K562 (cell line): ENCODE data around the gene PITRM1.

Source experiments
- CEBPB ChIP-seq: fragments of 450-650 bp; IDR thresholded peaks from 2 replicates; pipeline ENCODE4 v1.6.1; 2016; ENCODE audit warnings: missing genetic modification characterization, missing compliant biosample characterization
- MXI1 ChIP-seq: IDR thresholded peaks from 2 replicates; pipeline ENCODE4 v1.6.1; 2011; ENCODE audit warnings: low read depth, mild to moderate bottlenecking, improper control_type of control experiment, low read length
- MYNN ChIP-seq, 2 experiments: sonication (generic); formaldehyde crosslinking in 1 of 2; IDR thresholded peaks; 2 replicates each; pipeline versions ENCODE4 v1.5.0 to v1.6.1; 2016 to 2020; ENCODE audit warnings: antibody characterized with exemption in 1 of 2, missing genetic modification reagents in 1 of 2
- NCOA2 ChIP-seq, 2 experiments: fragments of 450-650 bp; IDR thresholded peaks; 2 replicates each; pipeline ENCODE4 v1.6.1; 2018; ENCODE audit warnings: mild to moderate bottlenecking in 2 of 2, moderate library complexity in 1 of 2; ENCODE audit not compliant: partially characterized antibody in 2 of 2
- SMARCA5 ChIP-seq: fragments of 450-650 bp; IDR thresholded peaks from 2 replicates; pipeline ENCODE4 v1.6.1; 2016
- TF ChIP-seq, protein P1 (sequence below): sonication (generic); formaldehyde crosslinking; IDR thresholded peaks from 2 replicates; pipeline ENCODE4 v1.8.1; 2023; ENCODE audit warnings: mild to moderate bottlenecking, missing genetic modification reagents, moderate library complexity
- TF ChIP-seq, protein P2 (sequence below): sonication (generic); formaldehyde crosslinking; IDR thresholded peaks from 2 replicates; pipeline ENCODE4 v1.8.1; 2023; ENCODE audit warnings: mild to moderate bottlenecking, missing genetic modification reagents
- TF ChIP-seq, protein P3 (sequence below): sonication (generic); formaldehyde crosslinking; IDR thresholded peaks from 2 replicates; pipeline ENCODE4 v1.5.0; 2020; ENCODE audit warnings: missing genetic modification reagents
- TF ChIP-seq, protein P4 (sequence below), 3 experiments: IDR thresholded peaks in 2 of 3; conservative IDR thresholded peaks in 1 of 3; 2 replicates each; pipeline ENCODE4 v1.5.1; 2011 to 2012; ENCODE audit warnings: low read length in 3 of 3, mild to moderate bottlenecking in 3 of 3, control low read depth in 2 of 3, improper control_type of control experiment in 1 of 3, inconsistent platforms in 1 of 3, low read depth in 1 of 3, mixed read lengths in 1 of 3, moderate library complexity in 1 of 3; ENCODE audit not compliant: insufficient read depth in 2 of 3
- TF ChIP-seq, protein P5 (sequence below): sonication (generic); formaldehyde crosslinking; IDR thresholded peaks from 2 replicates; pipeline ENCODE4 v1.8.1; 2023; ENCODE audit warnings: mild to moderate bottlenecking, missing genetic modification reagents

DNA sequence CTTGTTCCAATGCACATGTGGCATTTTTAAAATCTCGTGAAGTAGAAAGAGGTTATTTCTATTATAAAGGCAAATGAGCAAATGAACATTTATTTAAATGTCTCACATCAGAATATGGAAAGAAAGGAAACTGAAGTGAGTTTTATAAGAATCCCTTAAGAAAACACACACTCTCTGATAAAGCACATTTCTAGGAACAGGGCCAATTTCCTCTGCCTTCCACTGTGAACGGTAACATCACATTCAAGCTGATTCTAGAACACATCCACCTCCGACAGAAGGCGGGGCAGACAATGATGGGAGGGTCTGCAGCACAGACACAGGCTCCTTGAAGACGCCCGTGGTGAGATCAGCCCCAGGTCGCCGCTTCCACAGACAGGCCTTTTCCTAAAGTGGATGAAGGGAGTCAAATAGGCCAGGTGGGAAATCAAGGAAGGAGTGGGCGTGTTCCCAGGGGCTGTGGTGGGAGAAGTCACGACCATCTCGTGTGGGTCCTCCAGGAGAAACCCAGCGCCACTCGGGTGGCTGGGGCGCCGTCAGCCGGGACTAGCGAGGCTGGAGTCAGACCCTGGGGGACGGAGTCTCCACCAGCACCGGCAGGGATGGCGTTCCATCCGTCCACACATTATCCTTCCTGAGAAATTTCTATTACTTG lies 31.1 kb downstream of the PITRM1 start:
- no peak for TF ChIP-seq NCOA2 (IDR thresholded peaks at IDR 0.05; ENCODE audit: partially characterized antibody in 2 of 2)
- TF ChIP-seq MYNN (IDR thresholded peaks at IDR 0.05) = no peak
- TF ChIP-seq MYNN (CRISPR knock-in tag; IDR thresholded peaks at IDR 0.05) = no peak
- TF ChIP-seq, protein P1, sequence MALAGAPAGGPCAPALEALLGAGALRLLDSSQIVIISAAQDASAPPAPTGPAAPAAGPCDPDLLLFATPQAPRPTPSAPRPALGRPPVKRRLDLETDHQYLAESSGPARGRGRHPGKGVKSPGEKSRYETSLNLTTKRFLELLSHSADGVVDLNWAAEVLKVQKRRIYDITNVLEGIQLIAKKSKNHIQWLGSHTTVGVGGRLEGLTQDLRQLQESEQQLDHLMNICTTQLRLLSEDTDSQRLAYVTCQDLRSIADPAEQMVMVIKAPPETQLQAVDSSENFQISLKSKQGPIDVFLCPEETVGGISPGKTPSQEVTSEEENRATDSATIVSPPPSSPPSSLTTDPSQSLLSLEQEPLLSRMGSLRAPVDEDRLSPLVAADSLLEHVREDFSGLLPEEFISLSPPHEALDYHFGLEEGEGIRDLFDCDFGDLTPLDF (CRISPR knock-in tag) = no peak
- TF ChIP-seq, protein P2, sequence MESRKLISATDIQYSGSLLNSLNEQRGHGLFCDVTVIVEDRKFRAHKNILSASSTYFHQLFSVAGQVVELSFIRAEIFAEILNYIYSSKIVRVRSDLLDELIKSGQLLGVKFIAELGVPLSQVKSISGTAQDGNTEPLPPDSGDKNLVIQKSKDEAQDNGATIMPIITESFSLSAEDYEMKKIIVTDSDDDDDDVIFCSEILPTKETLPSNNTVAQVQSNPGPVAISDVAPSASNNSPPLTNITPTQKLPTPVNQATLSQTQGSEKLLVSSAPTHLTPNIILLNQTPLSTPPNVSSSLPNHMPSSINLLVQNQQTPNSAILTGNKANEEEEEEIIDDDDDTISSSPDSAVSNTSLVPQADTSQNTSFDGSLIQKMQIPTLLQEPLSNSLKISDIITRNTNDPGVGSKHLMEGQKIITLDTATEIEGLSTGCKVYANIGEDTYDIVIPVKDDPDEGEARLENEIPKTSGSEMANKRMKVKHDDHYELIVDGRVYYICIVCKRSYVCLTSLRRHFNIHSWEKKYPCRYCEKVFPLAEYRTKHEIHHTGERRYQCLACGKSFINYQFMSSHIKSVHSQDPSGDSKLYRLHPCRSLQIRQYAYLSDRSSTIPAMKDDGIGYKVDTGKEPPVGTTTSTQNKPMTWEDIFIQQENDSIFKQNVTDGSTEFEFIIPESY = no peak
- TF ChIP-seq, protein P3, sequence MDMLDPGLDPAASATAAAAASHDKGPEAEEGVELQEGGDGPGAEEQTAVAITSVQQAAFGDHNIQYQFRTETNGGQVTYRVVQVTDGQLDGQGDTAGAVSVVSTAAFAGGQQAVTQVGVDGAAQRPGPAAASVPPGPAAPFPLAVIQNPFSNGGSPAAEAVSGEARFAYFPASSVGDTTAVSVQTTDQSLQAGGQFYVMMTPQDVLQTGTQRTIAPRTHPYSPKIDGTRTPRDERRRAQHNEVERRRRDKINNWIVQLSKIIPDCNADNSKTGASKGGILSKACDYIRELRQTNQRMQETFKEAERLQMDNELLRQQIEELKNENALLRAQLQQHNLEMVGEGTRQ (CRISPR knock-in tag) = no peak
- TF ChIP-seq, protein P4, sequence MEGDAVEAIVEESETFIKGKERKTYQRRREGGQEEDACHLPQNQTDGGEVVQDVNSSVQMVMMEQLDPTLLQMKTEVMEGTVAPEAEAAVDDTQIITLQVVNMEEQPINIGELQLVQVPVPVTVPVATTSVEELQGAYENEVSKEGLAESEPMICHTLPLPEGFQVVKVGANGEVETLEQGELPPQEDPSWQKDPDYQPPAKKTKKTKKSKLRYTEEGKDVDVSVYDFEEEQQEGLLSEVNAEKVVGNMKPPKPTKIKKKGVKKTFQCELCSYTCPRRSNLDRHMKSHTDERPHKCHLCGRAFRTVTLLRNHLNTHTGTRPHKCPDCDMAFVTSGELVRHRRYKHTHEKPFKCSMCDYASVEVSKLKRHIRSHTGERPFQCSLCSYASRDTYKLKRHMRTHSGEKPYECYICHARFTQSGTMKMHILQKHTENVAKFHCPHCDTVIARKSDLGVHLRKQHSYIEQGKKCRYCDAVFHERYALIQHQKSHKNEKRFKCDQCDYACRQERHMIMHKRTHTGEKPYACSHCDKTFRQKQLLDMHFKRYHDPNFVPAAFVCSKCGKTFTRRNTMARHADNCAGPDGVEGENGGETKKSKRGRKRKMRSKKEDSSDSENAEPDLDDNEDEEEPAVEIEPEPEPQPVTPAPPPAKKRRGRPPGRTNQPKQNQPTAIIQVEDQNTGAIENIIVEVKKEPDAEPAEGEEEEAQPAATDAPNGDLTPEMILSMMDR (IDR thresholded peaks at IDR 0.05 in 2 of 3, conservative IDR thresholded peaks at IDR 0.05 in 1 of 3; ENCODE audit: insufficient read depth in 2 of 3, low read depth in 1 of 3, low read length in 3 of 3) = no peak
- TF ChIP-seq, protein P5, sequence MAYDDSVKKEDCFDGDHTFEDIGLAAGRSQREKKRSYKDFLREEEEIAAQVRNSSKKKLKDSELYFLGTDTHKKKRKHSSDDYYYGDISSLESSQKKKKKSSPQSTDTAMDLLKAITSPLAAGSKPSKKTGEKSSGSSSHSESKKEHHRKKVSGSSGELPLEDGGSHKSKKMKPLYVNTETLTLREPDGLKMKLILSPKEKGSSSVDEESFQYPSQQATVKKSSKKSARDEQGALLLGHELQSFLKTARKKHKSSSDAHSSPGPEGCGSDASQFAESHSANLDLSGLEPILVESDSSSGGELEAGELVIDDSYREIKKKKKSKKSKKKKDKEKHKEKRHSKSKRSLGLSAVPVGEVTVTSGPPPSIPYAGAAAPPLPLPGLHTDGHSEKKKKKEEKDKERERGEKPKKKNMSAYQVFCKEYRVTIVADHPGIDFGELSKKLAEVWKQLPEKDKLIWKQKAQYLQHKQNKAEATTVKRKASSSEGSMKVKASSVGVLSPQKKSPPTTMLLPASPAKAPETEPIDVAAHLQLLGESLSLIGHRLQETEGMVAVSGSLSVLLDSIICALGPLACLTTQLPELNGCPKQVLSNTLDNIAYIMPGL (CRISPR knock-in tag) = no peak
- no peak for TF ChIP-seq SMARCA5
- TF ChIP-seq MXI1 = no peak
- TF ChIP-seq CEBPB = no peak
